ENCODE measurements around the gene SND1. TPM values are rescaled to one million over a fixed set of nuclear protein-coding genes. Genes with fewer than 3 reads are reported as not detected.

SND1 gene
- total and polyA plus RNA-seq, 2 donors (not counting 3 experiments of a cell fraction or from before 2014, with no cell fraction given), result 116 to 249 TPM

DNA sequence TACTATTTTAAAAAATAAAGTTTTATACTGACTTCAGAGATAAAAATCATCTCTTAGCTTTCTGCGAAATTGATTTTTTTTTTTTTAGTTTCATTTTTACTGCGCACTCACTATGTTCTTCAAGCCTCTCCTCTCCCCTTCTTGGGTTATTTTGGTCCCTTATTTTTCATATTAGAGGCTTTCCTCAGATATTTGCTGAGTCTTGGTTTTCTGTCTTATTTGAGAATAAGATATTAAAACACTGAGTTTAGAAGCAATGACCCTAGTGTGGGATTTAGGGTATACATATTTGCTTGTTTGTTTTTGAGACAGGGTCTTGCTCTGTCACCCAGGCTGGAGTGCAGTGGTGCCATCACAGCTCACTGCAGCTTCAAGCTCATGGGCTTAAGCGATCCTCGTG lies 59.9 kb downstream of the SND1 start:
- Histone ChIP-seq H3K4me2 (ENCODE audit: insufficient read depth, low read length) (no peak overlapping the region), H3K9me3 (replicated peaks; ENCODE audit: control insufficient read depth, insufficient read depth, low read length) (peaks cover 3% of the 10 kb centered on the region), H3K27ac (ENCODE audit: insufficient read depth, low read depth, low read length) (no peak overlapping the region), H3K4me3 (replicated peaks in 1 of 3; ENCODE audit: insufficient read depth in 1 of 3, low read depth in 1 of 3, low read length in 3 of 3) (no peak overlapping the region), H3K36me3 (ENCODE audit: control insufficient read depth in 2 of 2, extremely low read depth in 1 of 2, insufficient read depth in 2 of 2, low read length in 2 of 2) (peaks cover 5 to 14% of the 10 kb centered on the region in 2 experiments), H3K9ac (replicated peaks; ENCODE audit: extremely low read depth, insufficient read depth, low read length) (no peak overlapping the region), H3K9me1 (replicated peaks; ENCODE audit: control insufficient read depth, extremely low read depth, insufficient read depth, low read length) (no peaks in the 10 kb centered on the region), H4K20me1 (replicated peaks; ENCODE audit: control insufficient read depth, extremely low read depth, insufficient read depth, low read length) (peaks cover 7% of the 10 kb centered on the region), H3K27me3 (ENCODE audit: control insufficient read depth in 2 of 2, insufficient read depth in 2 of 2, low read length in 2 of 2) (no peaks in the 10 kb centered on the region), H3K4me1 (ENCODE audit: control insufficient read depth, extremely low read depth, insufficient read depth, low read length) (peaks cover 5% of the 10 kb centered on the region), H2AFZ (ENCODE audit: low read depth, low read length) (no peak overlapping the region), H3K79me2 (ENCODE audit: control insufficient read depth, insufficient read depth, low read length) (peaks cover 48% of the 10 kb centered on the region)
- dilution Hi-C loops (cut with MboI; ENCODE audit: extremely low pct_ligation_motif_present, low sequenced_read_pairs), result loop anchor here (25.0 kb wide), 1 partner anchor 500 kb away; no protein-coding TSS in a partner anchor
- ChIA-PET POLR2A (interaction anchor here (0.6 kb wide), 1 partner anchor 193 kb away, joined by 3 read pairs; no protein-coding TSS in a partner anchor), CTCF (interaction anchor here (1.7 kb wide), 1 partner anchor 498 kb away, joined by 8 read pairs; no protein-coding TSS in a partner anchor)
- DNase-seq (ENCODE audit: low read depth, low spot score), result no peak
- BruUV-seq (replicated peaks), result no TSS peak
- intact Hi-C loops (cut with micrococcal nuclease), result no loop called here
- TF ChIP-seq MYC (IDR thresholded peaks at IDR 0.05; ENCODE audit: low read depth, low read length), result no peak
- TF ChIP-seq POLR2AphosphoS5 (IDR thresholded peaks at IDR 0.05; ENCODE audit: insufficient read depth, low read depth, low read length), result no peak
- TF ChIP-seq, protein P1, sequence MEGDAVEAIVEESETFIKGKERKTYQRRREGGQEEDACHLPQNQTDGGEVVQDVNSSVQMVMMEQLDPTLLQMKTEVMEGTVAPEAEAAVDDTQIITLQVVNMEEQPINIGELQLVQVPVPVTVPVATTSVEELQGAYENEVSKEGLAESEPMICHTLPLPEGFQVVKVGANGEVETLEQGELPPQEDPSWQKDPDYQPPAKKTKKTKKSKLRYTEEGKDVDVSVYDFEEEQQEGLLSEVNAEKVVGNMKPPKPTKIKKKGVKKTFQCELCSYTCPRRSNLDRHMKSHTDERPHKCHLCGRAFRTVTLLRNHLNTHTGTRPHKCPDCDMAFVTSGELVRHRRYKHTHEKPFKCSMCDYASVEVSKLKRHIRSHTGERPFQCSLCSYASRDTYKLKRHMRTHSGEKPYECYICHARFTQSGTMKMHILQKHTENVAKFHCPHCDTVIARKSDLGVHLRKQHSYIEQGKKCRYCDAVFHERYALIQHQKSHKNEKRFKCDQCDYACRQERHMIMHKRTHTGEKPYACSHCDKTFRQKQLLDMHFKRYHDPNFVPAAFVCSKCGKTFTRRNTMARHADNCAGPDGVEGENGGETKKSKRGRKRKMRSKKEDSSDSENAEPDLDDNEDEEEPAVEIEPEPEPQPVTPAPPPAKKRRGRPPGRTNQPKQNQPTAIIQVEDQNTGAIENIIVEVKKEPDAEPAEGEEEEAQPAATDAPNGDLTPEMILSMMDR (IDR thresholded peaks at IDR 0.05; ENCODE audit: extremely low read depth in 1 of 2, insufficient read depth in 1 of 2, low read depth in 1 of 2, low read length in 2 of 2), result no peak
- TF ChIP-seq GATA2 (IDR thresholded peaks at IDR 0.05; ENCODE audit: insufficient read depth, insufficient read length, low read depth, low read length), result no peak
- TF ChIP-seq POLR2A (IDR thresholded peaks at IDR 0.05; ENCODE audit: low read depth, low read length), result no peak
- no peak for TF ChIP-seq EZH2 (IDR thresholded peaks at IDR 0.05; ENCODE audit: borderline replicate concordance, low read depth, low read length, severe bottlenecking)
- no peak for TF ChIP-seq JUN (IDR thresholded peaks at IDR 0.05; ENCODE audit: borderline replicate concordance, insufficient read depth, insufficient read length, low read depth)
- TF ChIP-seq, protein P2, sequence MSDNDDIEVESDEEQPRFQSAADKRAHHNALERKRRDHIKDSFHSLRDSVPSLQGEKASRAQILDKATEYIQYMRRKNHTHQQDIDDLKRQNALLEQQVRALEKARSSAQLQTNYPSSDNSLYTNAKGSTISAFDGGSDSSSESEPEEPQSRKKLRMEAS (IDR thresholded peaks at IDR 0.05; ENCODE audit: insufficient read depth, insufficient read length), result no peak
- no peak for TF ChIP-seq FOS (IDR thresholded peaks at IDR 0.05; ENCODE audit: borderline replicate concordance, insufficient read depth, low read length)
- FAIRE-seq, result no peak

Data from endothelial cell of umbilical vein (primary cell).